ENCODE results near the gene CAB39. TPM values are rescaled to one million over a fixed set of nuclear protein-coding genes. Genes with fewer than 3 reads are reported as not detected.

The CAB39 gene
- total RNA-seq, 1 donor from 2014 or later = 57.8 TPM

- Histone ChIP-seq H3K27me3 (ENCODE audit: control insufficient read depth, insufficient read depth, low read length) (no peaks in the 10 kb centered on the region), H3K4me3 (ENCODE audit: low read depth, low read length) (no peak overlapping the region), H3K36me3 (ENCODE audit: control insufficient read depth, insufficient read depth, low read length) (no peaks in the 10 kb centered on the region)
- no peak for TF ChIP-seq CTCF (IDR thresholded peaks at IDR 0.05; ENCODE audit: insufficient read depth, low read length, poor library complexity, severe bottlenecking)
- DNase-seq (ENCODE audit: low read depth) = no peak
These were observed 46.2 kb downstream of the CAB39 start for GRCh38 chr2:230758566-230759480.

DNA sequence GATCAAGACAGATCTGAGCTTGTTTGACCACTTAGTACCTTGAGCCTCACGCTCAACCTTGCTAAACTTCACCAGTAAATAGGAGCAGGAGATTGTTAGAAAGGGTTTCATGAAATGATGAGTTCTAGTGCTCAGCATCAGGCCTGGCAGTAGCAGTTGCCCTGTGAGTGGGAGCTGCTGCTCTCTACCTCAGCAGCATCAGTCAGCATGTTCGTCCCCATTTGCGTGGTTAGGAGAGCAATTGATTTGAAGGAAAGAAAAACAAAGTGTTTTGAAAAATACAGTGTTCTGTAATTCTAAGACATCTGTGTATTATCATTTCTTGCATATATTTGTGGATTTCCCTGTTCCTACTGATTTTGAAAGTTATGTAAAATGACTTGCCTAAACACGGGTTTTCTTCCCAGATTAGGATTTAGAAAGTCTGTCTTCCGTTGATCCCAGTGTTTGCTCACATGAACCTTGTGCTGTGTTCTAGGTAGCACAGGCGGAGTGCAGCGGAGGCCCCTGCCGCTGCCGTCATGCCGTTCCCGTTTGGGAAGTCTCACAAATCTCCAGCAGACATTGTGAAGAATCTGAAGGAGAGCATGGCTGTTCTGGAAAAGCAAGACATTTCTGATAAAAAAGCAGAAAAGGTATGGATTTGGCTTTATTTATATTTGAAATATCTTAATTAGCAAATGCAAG is 47.0 kb downstream of the CAB39 start:
- DNase-seq (ENCODE audit: low read depth) = no peak
- H3K4me3 ChIP-seq (ENCODE audit: low read depth, low read length) = no peak overlapping the region
- no peaks in the 10 kb centered on the region for H3K36me3 ChIP-seq (ENCODE audit: control insufficient read depth, insufficient read depth, low read length)
- no peaks in the 10 kb centered on the region for H3K27me3 ChIP-seq (ENCODE audit: control insufficient read depth, insufficient read depth, low read length)
- TF ChIP-seq CTCF (IDR thresholded peaks at IDR 0.05; ENCODE audit: insufficient read depth, low read length, poor library complexity, severe bottlenecking) = no peak

DNA sequence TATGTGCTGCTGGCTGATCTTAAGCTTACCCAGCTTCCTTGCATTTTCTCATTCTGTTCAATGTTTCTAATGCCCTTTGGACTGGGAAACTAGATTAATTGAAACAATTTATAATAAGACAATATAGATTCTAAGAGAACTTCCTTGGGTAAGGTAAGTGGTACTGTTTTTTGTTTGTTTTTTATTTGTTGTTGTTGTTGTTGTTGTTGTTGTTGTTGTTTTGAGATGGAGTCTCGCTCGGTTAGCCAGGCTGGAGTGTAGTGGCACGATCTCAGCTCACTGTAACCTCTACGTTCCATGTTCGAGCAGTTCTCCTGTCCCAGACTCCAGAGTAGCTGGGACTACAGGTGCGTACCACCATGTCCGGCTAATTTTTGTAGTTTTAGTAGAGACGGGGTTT is 49.1 kb downstream of the CAB39 start:
- TF ChIP-seq CTCF (IDR thresholded peaks at IDR 0.05; ENCODE audit: insufficient read depth, low read length, poor library complexity, severe bottlenecking) = no peak
- Histone ChIP-seq H3K36me3 (ENCODE audit: control insufficient read depth, insufficient read depth, low read length) (no peaks in the 10 kb centered on the region), H3K27me3 (ENCODE audit: control insufficient read depth, insufficient read depth, low read length) (no peaks in the 10 kb centered on the region), H3K4me3 (ENCODE audit: low read depth, low read length) (no peak overlapping the region)
- DNase-seq (ENCODE audit: low read depth) = no peak

GRCh38 chr2:230762317-230762896 is 49.8 kb downstream of the CAB39 start:
- no peak overlapping the region for H3K4me3 ChIP-seq (ENCODE audit: low read depth, low read length)
- no peak for DNase-seq (ENCODE audit: low read depth)
- H3K36me3 ChIP-seq (ENCODE audit: control insufficient read depth, insufficient read depth, low read length) = no peaks in the 10 kb centered on the region
- H3K27me3 ChIP-seq (ENCODE audit: control insufficient read depth, insufficient read depth, low read length) = no peaks in the 10 kb centered on the region
- TF ChIP-seq CTCF (IDR thresholded peaks at IDR 0.05; ENCODE audit: insufficient read depth, low read length, poor library complexity, severe bottlenecking) = peak; percentile 65

- H3K4me3 ChIP-seq (ENCODE audit: low read depth, low read length) = no peak overlapping the region
- no peaks in the 10 kb centered on the region for H3K27me3 ChIP-seq (ENCODE audit: control insufficient read depth, insufficient read depth, low read length)
- H3K36me3 ChIP-seq (ENCODE audit: control insufficient read depth, insufficient read depth, low read length) = no peaks in the 10 kb centered on the region
- no peak for DNase-seq (ENCODE audit: low read depth)
- no peak for TF ChIP-seq CTCF (IDR thresholded peaks at IDR 0.05; ENCODE audit: insufficient read depth, low read length, poor library complexity, severe bottlenecking)
These were observed 51.7 kb downstream of the CAB39 start for GRCh38 chr2:230764346-230764745.

Measured in kidney epithelial cell (primary cell).